ENCODE data around the gene PRR30. TPM values are rescaled to one million over a fixed set of nuclear protein-coding genes. Genes with fewer than 3 reads are reported as not detected.

Gene PRR30
- total RNA-seq, 2 donors from 2014 or later, result not detected

- Histone ChIP-seq H3K27me3 (no peaks in the 10 kb centered on the region), H3K27ac (peak overlapping the region; percentile 92), H3K4me3 (peak overlapping the region in 1 of 2 donors; percentile 99), H3K36me3 (peaks cover 26% of the 10 kb centered on the region), H3K4me1 (peaks cover 0 to 23% of the 10 kb centered on the region in 2 donors), H3K9me3 (no peaks in the 10 kb centered on the region)
- DNase-seq (ENCODE audit: low spot score), result no peak
- no peak for TF ChIP-seq CTCF (IDR thresholded peaks at IDR 0.05)
Measured at GRCh38 chr2:27134781-27135477, 4.3 kb downstream of the PRR30 start.

- Histone ChIP-seq H3K36me3 (peaks cover 34% of the 10 kb centered on the region), H3K27ac (peak within 1 kb of the TSS; percentile 92), H3K4me1 (peaks cover 0 to 23% of the 10 kb centered on the region in 2 donors), H3K9me3 (no peaks in the 10 kb centered on the region), H3K27me3 (no peaks in the 10 kb centered on the region), H3K4me3 (peak within 1 kb of the TSS; percentile 99 to 100)
- DNase-seq (ENCODE audit: low spot score), result peak; percentile 96
- TF ChIP-seq CTCF (IDR thresholded peaks at IDR 0.05), result peak in 1 of 2 donors; percentile 27
Measured at GRCh38 chr2:27133905-27134780, 5.1 kb downstream of the PRR30 start, which contains the start of gene PREB. TSS of gene PREB (minus strand) at chr2:27134636. CDS start at chr2:27134421, 215 bp downstream.

GRCh38 chr2:27133195-27133875, 5.9 kb downstream of the PRR30 start:
- no peak for TF ChIP-seq CTCF (IDR thresholded peaks at IDR 0.05)
- Histone ChIP-seq H3K4me1 (peaks cover 0 to 23% of the 10 kb centered on the region in 2 donors), H3K4me3 (peak overlapping the region; percentile 99 to 100), H3K9me3 (no peaks in the 10 kb centered on the region), H3K27ac (peak overlapping the region; percentile 92), H3K36me3 (peaks cover 34% of the 10 kb centered on the region), H3K27me3 (no peaks in the 10 kb centered on the region)
- no peak for DNase-seq (ENCODE audit: low spot score)

GRCh38 chr2:27131429-27131828, 7.8 kb downstream of the PRR30 start:
- peaks cover 34% of the 10 kb centered on the region for H3K36me3 ChIP-seq
- DNase-seq (ENCODE audit: low spot score), result no peak
- H3K27me3 ChIP-seq, result no peaks in the 10 kb centered on the region
- peaks cover 0 to 23% of the 10 kb centered on the region in 2 donors for H3K4me1 ChIP-seq
- no peak for TF ChIP-seq CTCF (IDR thresholded peaks at IDR 0.05)
- no peak overlapping the region for H3K4me3 ChIP-seq
- no peaks in the 10 kb centered on the region for H3K9me3 ChIP-seq
- H3K27ac ChIP-seq, result no peak overlapping the region

- no peaks in the 10 kb centered on the region for H3K9me3 ChIP-seq
- peaks cover 34% of the 10 kb centered on the region for H3K36me3 ChIP-seq
- no peak overlapping the region for H3K4me3 ChIP-seq
- no peak overlapping the region for H3K27ac ChIP-seq
- peaks cover 0 to 23% of the 10 kb centered on the region in 2 donors for H3K4me1 ChIP-seq
- no peaks in the 10 kb centered on the region for H3K27me3 ChIP-seq
- TF ChIP-seq CTCF (IDR thresholded peaks at IDR 0.05), result no peak
- DNase-seq (ENCODE audit: low spot score), result no peak
Measured at GRCh38 chr2:27130396-27130795, 8.8 kb downstream of the PRR30 start.
